GOT3 (cell line): ENCODE results near the gene MBD4.

Experiments used
- DNase-seq: peaks from one replicate; lab custom pipeline; 2025; ENCODE audit warnings: mixed read lengths; lab: John Stamatoyannopoulos, UW

MBD4 gene

GRCh38 chr3:129463094-129463493, 23.3 kb upstream of the MBD4 start:
- DNase-seq = no peak

GRCh38 chr3:129462361-129462968, 22.7 kb upstream of the MBD4 start:
- no peak for DNase-seq

- no peak for DNase-seq
These were observed 21.9 kb upstream of the MBD4 start for GRCh38 chr3:129461461-129462146.

GRCh38 chr3:129461022-129461421, 21.3 kb upstream of the MBD4 start:
- no peak for DNase-seq

GRCh38 chr3:129460572-129460971, 20.8 kb upstream of the MBD4 start:
- no peak for DNase-seq

GRCh38 chr3:129460155-129460554, 20.4 kb upstream of the MBD4 start:
- no peak for DNase-seq

- DNase-seq = no peak
These were observed 14.0 kb upstream of the MBD4 start for GRCh38 chr3:129453732-129454131.

- DNase-seq = no peak
These were observed 9.7 kb upstream of the MBD4 start for GRCh38 chr3:129449279-129450115.

GRCh38 chr3:129448186-129448895, 8.6 kb upstream of the MBD4 start:
- no peak for DNase-seq

- no peak for DNase-seq
These were observed 7.2 kb upstream of the MBD4 start for GRCh38 chr3:129446926-129447325.

GRCh38 chr3:129445471-129445870, 5.7 kb upstream of the MBD4 start:
- no peak for DNase-seq

- DNase-seq = no peak
These were observed 3.2 kb upstream of the MBD4 start for GRCh38 chr3:129442947-129443346.

GRCh38 chr3:129442486-129442885, 2.7 kb upstream of the MBD4 start:
- no peak for DNase-seq

GRCh38 chr3:129441782-129442181, 2.0 kb upstream of the MBD4 start:
- DNase-seq = no peak

GRCh38 chr3:129441215-129441614, 1.5 kb upstream of the MBD4 start:
- no peak for DNase-seq

- no peak for DNase-seq
These were observed 956 bp upstream of the MBD4 start for GRCh38 chr3:129440618-129441190.

GRCh38 chr3:129439226-129439816, 427 bp downstream of the MBD4 start:
- no peak for DNase-seq

GRCh38 chr3:129435367-129435766, 4.4 kb downstream of the MBD4 start:
- no peak for DNase-seq

- DNase-seq = no peak
These were observed 5.6 kb downstream of the MBD4 start for GRCh38 chr3:129434140-129434539.

- DNase-seq = no peak
These were observed 6.2 kb downstream of the MBD4 start for GRCh38 chr3:129433565-129433964.

GRCh38 chr3:129432671-129433070, 7.1 kb downstream of the MBD4 start:
- no peak for DNase-seq

- DNase-seq = no peak
These were observed 7.7 kb downstream of the MBD4 start for GRCh38 chr3:129432036-129432435.
